Loucy (cell line): ENCODE data around the gene LTBP2.

Experiments
- H2AFZ ChIP-seq: fragments of 200-600 bp; sonication (generic); 2 replicates; pipeline ENCODE4 v1.6.0; 2016; ENCODE audit warnings: antibody characterized with exemption, mild to moderate bottlenecking, low read length, moderate library complexity
- H3F3A ChIP-seq: fragments of 200-600 bp; 2 replicates; pipeline ENCODE4 v1.6.0; 2016; ENCODE audit warnings: antibody characterized with exemption, low read depth, mild to moderate bottlenecking
- H3K27me3 ChIP-seq: fragments of 200-600 bp; sonication (generic); 2 replicates; pipeline ENCODE4 v1.6.1; 2014; ENCODE audit warnings: low read length, mild to moderate bottlenecking; ENCODE audit not compliant: insufficient read depth, poor library complexity, severe bottlenecking
- H3K36me3 ChIP-seq: fragments of 200-600 bp; sonication (generic); 2 replicates; pipeline ENCODE4 v1.6.1; 2016; ENCODE audit warnings: low read length; ENCODE audit not compliant: insufficient read depth
- H3K4me1 ChIP-seq: fragments of 200-600 bp; sonication (generic); 2 replicates; pipeline ENCODE4 v1.5.1; 2014; ENCODE audit warnings: low read length, mild to moderate bottlenecking; ENCODE audit not compliant: insufficient read depth, poor library complexity, severe bottlenecking
- H3K4me2 ChIP-seq: fragments of 200-600 bp; sonication (generic); 2 replicates; pipeline ENCODE4 v1.6.0; 2014; ENCODE audit warnings: antibody characterized with exemption, low read length, low read depth, mild to moderate bottlenecking; ENCODE audit not compliant: poor library complexity, severe bottlenecking
- H3K4me3 ChIP-seq: fragments of 200-600 bp; sonication (generic); 2 replicates; pipeline ENCODE4 v1.5.1; 2014; ENCODE audit warnings: low read length, mild to moderate bottlenecking, mixed read lengths; ENCODE audit not compliant: poor library complexity, severe bottlenecking
- H3K79me2 ChIP-seq: fragments of 200-600 bp; sonication (generic); 2 replicates; pipeline ENCODE4 v1.6.1; 2014; ENCODE audit warnings: low read length; ENCODE audit not compliant: insufficient read depth
- H3K9ac ChIP-seq: fragments of 200-600 bp; sonication (generic); 2 replicates; pipeline ENCODE4 v1.6.0; 2014; ENCODE audit warnings: mild to moderate bottlenecking, low read depth, low read length, moderate library complexity; ENCODE audit not compliant: poor library complexity, severe bottlenecking
- H3K9me2 ChIP-seq: fragments of 200-600 bp; sonication (generic); replicated peaks from 2 replicates; pipeline ENCODE4 v1.6.1; 2016; ENCODE audit warnings: low read depth, low read length, mixed read lengths
- H3K9me3 ChIP-seq: fragments of 200-600 bp; sonication (generic); 2 replicates; pipeline ENCODE4 v1.6.1; 2014; ENCODE audit warnings: mild to moderate bottlenecking, antibody characterized with exemption, low read length, low read depth; ENCODE audit not compliant: insufficient read depth
- H4K20me1 ChIP-seq: fragments of 200-600 bp; sonication (generic); 2 replicates; pipeline ENCODE4 v1.6.0; 2014; ENCODE audit warnings: antibody characterized with exemption, low read length, mild to moderate bottlenecking; ENCODE audit not compliant: insufficient read depth, poor library complexity, severe bottlenecking
- CTCF ChIP-seq: fragments of 200-600 bp; sonication (generic); conservative IDR thresholded peaks from 2 replicates; pipeline ENCODE4 v1.5.1; 2014; ENCODE audit warnings: mild to moderate bottlenecking, antibody characterized with exemption, low read length
- EZH2phosphoT487 ChIP-seq: fragments of 200-600 bp; IDR thresholded peaks from 2 replicates; pipeline ENCODE4 v1.6.1; 2018; ENCODE audit warnings: antibody characterized with exemption, mild to moderate bottlenecking, moderate library complexity, borderline replicate concordance

Gene LTBP2

GRCh38 chr14:74518221-74518620, 93.8 kb downstream of the LTBP2 start:
- Histone ChIP-seq H3K9ac (no peak overlapping the region), H3K4me1 (peaks cover 16% of the 10 kb centered on the region), H3K9me2 (no peaks in the 10 kb centered on the region), H4K20me1 (no peaks in the 10 kb centered on the region), H3K79me2 (no peaks in the 10 kb centered on the region), H2AFZ (no peak overlapping the region), H3K36me3 (no peaks in the 10 kb centered on the region), H3K9me3 (no peaks in the 10 kb centered on the region), H3K4me2 (no peak overlapping the region), H3K27me3 (no peaks in the 10 kb centered on the region), H3F3A (no peaks in the 10 kb centered on the region), H3K4me3 (no peak overlapping the region)
- TF ChIP-seq CTCF (no peak), EZH2phosphoT487 (no peak)

GRCh38 chr14:74517731-74518130, 94.3 kb downstream of the LTBP2 start:
- no peak overlapping the region for H2AFZ ChIP-seq
- TF ChIP-seq CTCF (no peak), EZH2phosphoT487 (no peak)
- H3K79me2 ChIP-seq: no peaks in the 10 kb centered on the region
- no peaks in the 10 kb centered on the region for H3K36me3 ChIP-seq
- H3F3A ChIP-seq: no peaks in the 10 kb centered on the region
- H3K9ac ChIP-seq: no peak overlapping the region
- peaks cover 16% of the 10 kb centered on the region for H3K4me1 ChIP-seq
- no peaks in the 10 kb centered on the region for H4K20me1 ChIP-seq
- no peak overlapping the region for H3K4me3 ChIP-seq
- no peaks in the 10 kb centered on the region for H3K27me3 ChIP-seq
- no peaks in the 10 kb centered on the region for H3K9me3 ChIP-seq
- no peak overlapping the region for H3K4me2 ChIP-seq
- no peaks in the 10 kb centered on the region for H3K9me2 ChIP-seq

GRCh38 chr14:74516451-74517160, 95.4 kb downstream of the LTBP2 start:
- H4K20me1 ChIP-seq: no peaks in the 10 kb centered on the region
- no peak overlapping the region for H3K9ac ChIP-seq
- H3F3A ChIP-seq: no peaks in the 10 kb centered on the region
- no peak overlapping the region for H3K4me2 ChIP-seq
- TF ChIP-seq EZH2phosphoT487 (no peak), CTCF (no peak)
- no peak overlapping the region for H2AFZ ChIP-seq
- H3K27me3 ChIP-seq: no peaks in the 10 kb centered on the region
- no peaks in the 10 kb centered on the region for H3K36me3 ChIP-seq
- no peaks in the 10 kb centered on the region for H3K79me2 ChIP-seq
- H3K9me3 ChIP-seq: no peaks in the 10 kb centered on the region
- H3K4me3 ChIP-seq: no peak overlapping the region
- H3K4me1 ChIP-seq: peaks cover 16% of the 10 kb centered on the region
- H3K9me2 ChIP-seq: no peaks in the 10 kb centered on the region
